C4-2B (cell line): ENCODE data around the gene KRTAP5-8.
"Not testable (repeated sequence)": the region's sequence is repeated elsewhere in the genome, so short reads cannot be mapped to it uniquely, and the experiment has no call there.

Experiments
- H3K27ac ChIP-seq: fragments of 450-650 bp; 2 replicates; pipeline ENCODE4 v1.5.1; 2017
- CTCF ChIP-seq: fragments of 450-650 bp; conservative IDR thresholded peaks from 2 replicates; pipeline ENCODE4 v1.5.1; 2017; ENCODE audit warnings: mild to moderate bottlenecking
- ZFX ChIP-seq: fragments of 450-650 bp; IDR thresholded peaks from 2 replicates; pipeline ENCODE4 v1.6.1; 2017

The KRTAP5-8 gene

GRCh38 chr11:71577469-71578004 is 39.7 kb downstream of the KRTAP5-8 start:
- H3K27ac ChIP-seq, result no peak overlapping the region
- TF ChIP-seq CTCF (no peak), ZFX (no peak)

- not testable (repeated sequence) for H3K27ac ChIP-seq
Observed at GRCh38 chr11:71579513-71579912, 41.7 kb downstream of the KRTAP5-8 start.

GRCh38 chr11:71580057-71581003 is 42.5 kb downstream of the KRTAP5-8 start:
- no peak overlapping the region; the same call in 1 of the 2 replicates for H3K27ac ChIP-seq
- TF ChIP-seq CTCF (peak; percentile 95), ZFX (no peak)

- TF ChIP-seq ZFX (no peak), CTCF (no peak)
- no peak overlapping the region for H3K27ac ChIP-seq
Observed at GRCh38 chr11:71581826-71582225, 44.0 kb downstream of the KRTAP5-8 start.

- H3K27ac ChIP-seq, result no peak within 1 kb of the TSS
- TF ChIP-seq ZFX (no peak), CTCF (no peak)
Observed at GRCh38 chr11:71582309-71582895, 44.6 kb downstream of the KRTAP5-8 start, which contains the start of gene KRTAP5-11. TSS of gene KRTAP5-11 (minus strand) at chr11:71582875. CDS start at chr11:71582837, 38 bp downstream.

- not testable (repeated sequence) for H3K27ac ChIP-seq
Observed at GRCh38 chr11:71582969-71583368, 45.1 kb downstream of the KRTAP5-8 start.

- H3K27ac ChIP-seq, result not testable (repeated sequence)
Observed at GRCh38 chr11:71585673-71586072, 47.8 kb downstream of the KRTAP5-8 start.

GRCh38 chr11:71588314-71588713 is 50.5 kb downstream of the KRTAP5-8 start:
- not testable (repeated sequence) for H3K27ac ChIP-seq
